ENCODE results near the gene KDM6A.
"Not testable (repeated sequence)": the region's sequence is repeated elsewhere in the genome, so short reads cannot be mapped to it uniquely, and the experiment has no call there.

KDM6A gene

DNA sequence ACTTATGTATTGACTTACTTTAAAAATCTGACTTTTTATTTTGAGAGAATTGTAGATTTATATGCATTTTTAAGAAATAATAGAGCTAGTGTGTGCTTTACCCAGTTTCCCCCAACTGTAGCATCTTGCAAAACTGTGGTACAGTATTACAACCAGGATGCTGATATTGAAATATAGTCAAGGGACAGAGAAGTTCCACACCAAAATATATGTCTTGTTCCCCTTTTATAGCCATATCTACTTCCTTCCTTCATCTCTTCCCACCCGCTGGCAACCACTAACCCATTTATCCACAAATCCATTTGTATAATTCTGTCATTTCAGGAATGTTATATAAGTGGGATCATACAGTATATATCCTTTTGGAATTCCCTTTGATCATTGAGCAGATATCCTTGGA, 16.8 kb downstream of the KDM6A start:
- DNase-seq (ENCODE audit: low read depth, low spot score), result no peak
- no peaks in the 10 kb centered on the region for H3K4me1 ChIP-seq (ENCODE audit: control insufficient read depth, insufficient read depth, low read length)
- WGBS (ENCODE audit: insufficient coverage, insufficient read length), result no CpG with 5 or more reads among the region's 1 CpG
- no peak overlapping the region for H3K4me3 ChIP-seq (ENCODE audit: low read length)
- H3K9me3 ChIP-seq (ENCODE audit: control insufficient read depth, insufficient read depth, low read length), result no peaks in the 10 kb centered on the region
- H3K27me3 ChIP-seq (ENCODE audit: control insufficient read depth, insufficient read depth, low read length), result no peaks in the 10 kb centered on the region
- no peaks in the 10 kb centered on the region for H3K36me3 ChIP-seq (ENCODE audit: control insufficient read depth, insufficient read depth, low read length)
- H3K27ac ChIP-seq (ENCODE audit: low read length), result no peak overlapping the region

DNA sequence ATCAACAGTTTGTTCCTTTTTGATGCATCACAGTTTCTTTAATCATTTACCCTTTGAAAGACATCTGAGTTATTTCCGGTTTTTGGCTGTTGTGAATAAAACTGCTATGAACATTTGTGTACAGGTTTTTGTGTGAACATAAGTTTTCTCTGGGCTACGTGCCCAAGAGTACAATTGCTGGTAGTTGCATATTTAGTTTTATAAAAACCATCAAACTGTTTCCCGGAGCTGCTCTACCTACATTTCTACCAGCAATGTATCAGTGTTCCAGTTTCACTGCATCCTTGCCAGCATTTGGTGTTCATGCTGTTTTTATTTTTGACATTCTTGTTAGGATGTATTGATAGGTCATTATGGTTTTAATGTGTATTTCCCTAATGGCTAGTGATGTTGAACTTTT, 17.3 kb downstream of the KDM6A start:
- Histone ChIP-seq H3K27ac (ENCODE audit: low read length) (no peak overlapping the region), H3K4me3 (ENCODE audit: low read length) (no peak overlapping the region), H3K36me3 (ENCODE audit: control insufficient read depth, insufficient read depth, low read length) (no peaks in the 10 kb centered on the region), H3K4me1 (ENCODE audit: control insufficient read depth, insufficient read depth, low read length) (no peaks in the 10 kb centered on the region), H3K27me3 (ENCODE audit: control insufficient read depth, insufficient read depth, low read length) (no peaks in the 10 kb centered on the region), H3K9me3 (ENCODE audit: control insufficient read depth, insufficient read depth, low read length) (no peaks in the 10 kb centered on the region)
- no peak for DNase-seq (ENCODE audit: low read depth, low spot score)
- no CpG with 5 or more reads among the region's 3 CpGs for WGBS (ENCODE audit: insufficient coverage, insufficient read length)

DNA sequence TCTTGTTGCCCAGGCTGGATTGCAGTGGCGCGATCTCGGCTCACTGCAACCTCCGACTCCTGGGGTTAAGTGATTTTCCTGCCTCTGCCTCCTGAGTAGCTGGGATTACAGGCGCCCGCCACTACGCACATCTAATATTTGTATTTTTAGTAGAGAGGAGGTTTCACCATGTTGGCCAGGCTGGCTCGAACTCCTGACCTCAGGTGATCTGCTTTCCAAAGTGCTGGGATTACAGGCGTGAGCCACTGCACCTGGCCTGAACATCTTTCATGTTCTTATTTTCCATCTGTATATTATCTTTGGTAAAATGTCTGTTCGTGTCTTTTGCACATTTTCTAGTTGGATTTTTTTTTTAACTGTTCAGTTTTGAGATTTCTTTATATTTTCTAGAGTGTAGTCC, 17.7 kb downstream of the KDM6A start:
- not testable (repeated sequence) for H3K36me3 ChIP-seq (ENCODE audit: control insufficient read depth, insufficient read depth, low read length); H3K4me3 ChIP-seq (ENCODE audit: low read length)
- WGBS (ENCODE audit: insufficient coverage, insufficient read length), result no CpG with 5 or more reads among the region's 10 CpGs

DNA sequence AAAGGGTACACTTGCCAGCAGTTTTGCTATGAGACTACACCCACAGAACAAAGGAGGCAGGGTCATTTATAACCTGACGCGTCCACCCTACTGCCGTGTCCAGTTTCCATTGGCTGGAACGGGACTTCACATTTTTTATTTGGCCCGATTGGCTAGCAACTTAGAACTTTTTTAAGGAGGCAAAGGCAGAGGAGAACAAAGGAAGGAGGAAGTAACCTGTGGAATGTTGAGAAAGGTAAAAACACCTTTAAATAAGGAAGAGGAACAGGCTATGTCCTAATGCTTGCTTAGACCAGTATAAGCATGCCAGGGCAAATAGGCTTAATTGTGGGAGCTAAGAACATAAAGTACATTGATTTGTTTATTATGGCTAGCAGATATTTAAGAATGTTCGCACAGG, 18.7 kb downstream of the KDM6A start:
- Histone ChIP-seq H3K4me1 (ENCODE audit: control insufficient read depth, insufficient read depth, low read length) (no peaks in the 10 kb centered on the region), H3K27me3 (ENCODE audit: control insufficient read depth, insufficient read depth, low read length) (no peaks in the 10 kb centered on the region), H3K27ac (ENCODE audit: low read length) (no peak overlapping the region), H3K36me3 (ENCODE audit: control insufficient read depth, insufficient read depth, low read length) (no peaks in the 10 kb centered on the region), H3K4me3 (ENCODE audit: low read length) (no peak overlapping the region), H3K9me3 (ENCODE audit: control insufficient read depth, insufficient read depth, low read length) (no peaks in the 10 kb centered on the region)
- WGBS (ENCODE audit: insufficient coverage, insufficient read length), result no CpG with 5 or more reads among the region's 6 CpGs
- DNase-seq (ENCODE audit: low read depth, low spot score), result no peak

More for the DNA sequence above, 17.7 kb downstream of the KDM6A start:
- not testable (repeated sequence) for DNase-seq (ENCODE audit: low read depth, low spot score); H3K27ac ChIP-seq (ENCODE audit: low read length); H3K9me3 ChIP-seq (ENCODE audit: control insufficient read depth, insufficient read depth, low read length); H3K27me3 ChIP-seq (ENCODE audit: control insufficient read depth, insufficient read depth, low read length); H3K4me1 ChIP-seq (ENCODE audit: control insufficient read depth, insufficient read depth, low read length)

DNA sequence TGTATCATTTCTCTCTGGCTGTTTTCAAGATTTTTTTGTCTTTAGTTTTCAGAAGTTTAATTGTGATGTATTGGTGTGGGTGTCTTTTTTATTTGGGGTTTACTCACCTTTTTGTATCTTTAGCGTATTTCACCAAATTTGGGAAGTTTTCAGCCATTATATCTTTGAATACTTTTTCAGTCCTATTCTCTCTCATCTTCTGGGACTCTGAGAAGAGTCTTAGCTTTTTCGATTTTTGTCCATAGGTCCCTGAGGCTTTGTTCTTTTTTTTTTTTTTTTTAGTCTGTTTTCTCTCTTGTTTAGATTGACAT, 23.8 kb downstream of the KDM6A start:
- no CpG with 5 or more reads among the region's 2 CpGs for WGBS (ENCODE audit: insufficient coverage, insufficient read length)
- no peak overlapping the region for H3K27ac ChIP-seq (ENCODE audit: low read length)
- DNase-seq (ENCODE audit: low read depth, low spot score), result no peak
- H3K4me3 ChIP-seq (ENCODE audit: low read length), result no peak overlapping the region
- H3K4me1 ChIP-seq (ENCODE audit: control insufficient read depth, insufficient read depth, low read length), result peaks cover 5% of the 10 kb centered on the region; the same call in 1 of the 2 replicates
- H3K36me3 ChIP-seq (ENCODE audit: control insufficient read depth, insufficient read depth, low read length), result no peaks in the 10 kb centered on the region
- H3K27me3 ChIP-seq (ENCODE audit: control insufficient read depth, insufficient read depth, low read length), result no peaks in the 10 kb centered on the region
- no peaks in the 10 kb centered on the region for H3K9me3 ChIP-seq (ENCODE audit: control insufficient read depth, insufficient read depth, low read length)

DNA sequence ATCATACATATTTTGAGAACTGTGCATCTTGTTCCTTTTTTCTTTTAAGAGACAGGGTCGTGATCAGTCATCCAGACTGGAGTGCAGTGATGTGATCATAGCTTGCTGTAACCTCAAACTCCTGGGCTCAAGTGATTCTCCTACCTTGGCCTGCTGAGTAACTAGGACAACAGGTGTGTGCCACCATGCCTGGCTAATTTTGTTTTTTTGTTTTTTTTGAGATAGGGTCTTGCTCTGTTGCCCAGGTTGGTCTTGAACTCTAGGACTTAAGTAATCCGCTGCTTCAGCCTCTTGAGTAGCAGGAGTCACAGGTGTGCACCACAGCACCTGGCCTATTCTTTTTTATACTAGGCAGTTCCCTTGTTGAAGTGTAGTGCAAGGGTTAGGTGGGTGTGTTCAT, 24.6 kb downstream of the KDM6A start:
- no peak for DNase-seq (ENCODE audit: low read depth, low spot score)
- no peaks in the 10 kb centered on the region for H3K9me3 ChIP-seq (ENCODE audit: control insufficient read depth, insufficient read depth, low read length)
- no peak overlapping the region for H3K27ac ChIP-seq (ENCODE audit: low read length)
- peaks cover 5% of the 10 kb centered on the region; the same call in 1 of the 2 replicates for H3K4me1 ChIP-seq (ENCODE audit: control insufficient read depth, insufficient read depth, low read length)
- no peaks in the 10 kb centered on the region for H3K36me3 ChIP-seq (ENCODE audit: control insufficient read depth, insufficient read depth, low read length)
- no peaks in the 10 kb centered on the region for H3K27me3 ChIP-seq (ENCODE audit: control insufficient read depth, insufficient read depth, low read length)
- no peak overlapping the region for H3K4me3 ChIP-seq (ENCODE audit: low read length)
- WGBS (ENCODE audit: insufficient coverage, insufficient read length), result no CpG with 5 or more reads among the region's 2 CpGs

DNA sequence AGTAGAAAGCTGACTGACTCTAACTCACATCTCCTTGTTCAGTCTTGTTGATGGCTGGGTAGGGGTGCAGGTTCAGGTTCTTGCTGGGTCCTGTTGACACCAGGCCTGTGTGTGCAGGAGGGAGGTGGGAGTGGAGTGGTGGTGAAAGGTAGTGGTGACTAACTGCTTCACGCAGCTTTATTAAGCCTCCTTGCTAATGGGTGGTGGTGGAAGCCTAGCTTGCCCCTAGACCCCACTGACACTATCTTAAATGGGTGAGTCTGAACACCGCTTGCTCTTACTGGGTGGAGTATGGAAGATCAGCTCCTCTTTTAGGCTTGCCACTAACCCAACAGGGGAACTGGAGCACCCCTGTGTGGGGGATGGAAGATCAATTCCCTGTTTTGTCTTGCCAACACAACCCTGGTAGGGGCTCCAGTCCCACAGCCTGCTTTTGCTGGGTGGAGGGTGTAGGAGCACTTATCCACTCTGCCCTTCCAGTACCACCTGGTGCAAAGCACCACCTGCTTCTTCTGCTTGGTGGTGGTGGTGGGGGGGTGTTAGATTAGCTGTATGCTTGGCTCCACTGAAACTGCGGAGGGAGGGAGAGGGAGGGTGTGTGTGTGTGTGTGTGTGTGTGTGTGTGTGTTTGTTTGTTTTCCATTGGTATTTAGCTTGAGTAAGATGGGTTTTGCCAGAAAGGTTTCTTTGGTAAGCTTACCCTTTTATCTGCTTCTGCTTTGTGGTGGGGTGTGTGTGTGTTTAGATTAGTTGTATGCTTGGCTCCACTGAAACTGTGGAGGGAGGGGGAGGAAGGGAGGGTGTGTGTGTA, 25.6 kb downstream of the KDM6A start:
- Histone ChIP-seq H3K9me3 (ENCODE audit: control insufficient read depth, insufficient read depth, low read length) (no peaks in the 10 kb centered on the region), H3K27ac (ENCODE audit: low read length) (no peak overlapping the region), H3K4me1 (ENCODE audit: control insufficient read depth, insufficient read depth, low read length) (peaks cover 5% of the 10 kb centered on the region; the same call in 1 of the 2 replicates), H3K36me3 (ENCODE audit: control insufficient read depth, insufficient read depth, low read length) (no peaks in the 10 kb centered on the region), H3K27me3 (ENCODE audit: control insufficient read depth, insufficient read depth, low read length) (no peaks in the 10 kb centered on the region), H3K4me3 (ENCODE audit: low read length) (no peak overlapping the region)
- no CpG with 5 or more reads among the region's 3 CpGs for WGBS (ENCODE audit: insufficient coverage, insufficient read length)
- no peak for DNase-seq (ENCODE audit: low read depth, low spot score)

DNA sequence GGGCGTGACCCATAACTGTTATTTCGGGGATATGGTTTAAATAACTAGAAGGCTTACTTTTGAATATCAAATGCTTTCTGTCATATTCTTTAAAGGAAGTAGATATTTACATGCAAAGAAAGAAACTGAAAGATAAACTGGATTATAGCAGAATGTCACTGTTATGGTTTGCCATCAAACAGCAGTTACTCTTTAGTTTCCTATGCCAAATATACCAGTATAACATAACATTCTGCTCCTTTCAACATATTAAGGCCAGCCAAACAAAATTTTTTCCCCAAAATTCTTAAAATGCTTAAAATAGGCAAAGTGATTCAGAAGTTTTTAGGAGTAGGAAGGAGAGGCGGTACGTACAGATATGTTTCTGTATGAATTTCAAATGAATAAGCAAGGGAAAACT, 27.0 kb downstream of the KDM6A start:
- no peak for DNase-seq (ENCODE audit: low read depth, low spot score)
- no peaks in the 10 kb centered on the region for H3K27me3 ChIP-seq (ENCODE audit: control insufficient read depth, insufficient read depth, low read length)
- H3K27ac ChIP-seq (ENCODE audit: low read length), result no peak overlapping the region
- no peaks in the 10 kb centered on the region for H3K9me3 ChIP-seq (ENCODE audit: control insufficient read depth, insufficient read depth, low read length)
- H3K4me1 ChIP-seq (ENCODE audit: control insufficient read depth, insufficient read depth, low read length), result peaks cover 5% of the 10 kb centered on the region; the same call in 1 of the 2 replicates
- no CpG with 5 or more reads among the region's 4 CpGs for WGBS (ENCODE audit: insufficient coverage, insufficient read length)
- no peaks in the 10 kb centered on the region for H3K36me3 ChIP-seq (ENCODE audit: control insufficient read depth, insufficient read depth, low read length)
- no peak overlapping the region for H3K4me3 ChIP-seq (ENCODE audit: low read length)

DNA sequence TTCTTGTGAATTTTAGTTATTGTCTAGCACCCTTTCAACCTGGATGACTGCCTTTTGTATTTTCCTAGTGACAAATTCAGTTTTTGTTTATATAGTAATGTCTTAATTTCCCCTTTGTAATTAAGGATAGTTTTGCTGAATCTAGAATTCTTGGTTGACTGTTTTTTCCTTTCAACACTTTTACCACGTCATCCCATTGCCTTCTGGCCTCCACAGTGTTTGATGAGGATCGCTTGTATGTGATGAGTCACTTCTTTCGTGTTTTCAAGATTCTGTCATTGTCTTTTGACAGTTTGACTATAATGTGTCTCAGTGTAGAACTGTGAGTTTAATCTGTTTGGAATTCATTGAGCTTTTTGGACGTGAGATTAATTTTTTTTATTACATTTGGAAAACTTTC, 30.1 kb downstream of the KDM6A start:
- Histone ChIP-seq H3K27me3 (ENCODE audit: control insufficient read depth, insufficient read depth, low read length) (no peaks in the 10 kb centered on the region), H3K4me1 (ENCODE audit: control insufficient read depth, insufficient read depth, low read length) (peaks cover 5% of the 10 kb centered on the region; the same call in 1 of the 2 replicates), H3K4me3 (ENCODE audit: low read length) (no peak overlapping the region), H3K27ac (ENCODE audit: low read length) (no peak overlapping the region), H3K36me3 (ENCODE audit: control insufficient read depth, insufficient read depth, low read length) (no peaks in the 10 kb centered on the region), H3K9me3 (ENCODE audit: control insufficient read depth, insufficient read depth, low read length) (no peaks in the 10 kb centered on the region)
- no CpG with 5 or more reads among the region's 4 CpGs for WGBS (ENCODE audit: insufficient coverage, insufficient read length)
- DNase-seq (ENCODE audit: low read depth, low spot score), result no peak

DNA sequence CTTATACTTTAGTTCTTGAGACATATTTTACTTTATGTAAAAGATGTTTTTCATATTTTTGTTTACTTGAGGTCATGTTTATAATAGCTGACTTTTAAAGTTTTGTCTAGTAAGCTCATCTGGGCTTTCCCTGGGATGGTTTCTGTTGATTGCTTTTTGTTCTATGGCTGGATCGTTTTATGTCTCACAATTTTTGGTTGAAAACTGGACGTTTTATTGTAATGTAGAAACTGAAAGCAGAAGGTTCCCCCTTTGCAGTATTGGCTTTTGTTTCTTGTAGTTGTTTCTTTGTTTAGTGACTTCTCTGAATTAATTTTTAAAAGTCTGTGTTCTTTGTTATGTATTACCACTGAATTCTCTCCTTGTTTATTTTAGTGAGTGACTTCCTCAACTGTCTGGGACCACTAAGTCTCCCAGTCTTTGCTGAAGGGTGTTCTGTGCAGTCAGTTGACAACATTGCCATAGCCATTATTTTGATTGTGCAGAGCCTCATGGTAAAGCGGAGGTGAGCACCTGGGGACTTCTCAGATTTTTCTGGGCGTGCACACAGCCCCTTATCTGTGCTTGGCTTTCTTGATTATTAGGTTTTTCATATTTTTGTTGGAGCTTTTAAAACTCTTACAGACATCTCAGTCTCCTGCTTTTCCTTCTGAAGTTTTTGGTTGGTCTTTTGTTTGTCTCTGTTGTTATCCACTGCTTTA, 31.0 kb downstream of the KDM6A start:
- Histone ChIP-seq H3K9me3 (ENCODE audit: control insufficient read depth, insufficient read depth, low read length) (no peaks in the 10 kb centered on the region), H3K4me3 (ENCODE audit: low read length) (no peak overlapping the region), H3K36me3 (ENCODE audit: control insufficient read depth, insufficient read depth, low read length) (no peaks in the 10 kb centered on the region), H3K27ac (ENCODE audit: low read length) (no peak overlapping the region), H3K27me3 (ENCODE audit: control insufficient read depth, insufficient read depth, low read length) (no peaks in the 10 kb centered on the region), H3K4me1 (ENCODE audit: control insufficient read depth, insufficient read depth, low read length) (no peaks in the 10 kb centered on the region)
- DNase-seq (ENCODE audit: low read depth, low spot score), result no peak
- WGBS (ENCODE audit: insufficient coverage, insufficient read length), result no CpG with 5 or more reads among the region's 4 CpGs

Data from iPS DF 6.9 (cell line).